22Rv1 (cell line): ENCODE data around the gene C22orf23.
A peak's percentile ranks its signal among the peaks of the same experiment; 100 is the strongest.

ENCODE experiments used
- H3K27ac ChIP-seq: fragments of 450-650 bp; 2 replicates; pipeline ENCODE4 v1.5.1; 2017
- ZFX ChIP-seq: fragments of 450-650 bp; IDR thresholded peaks from 2 replicates; pipeline ENCODE4 v1.6.1; 2017; ENCODE audit warnings: antibody characterized with exemption, borderline replicate concordance
- TF ChIP-seq, protein P1 (sequence below): fragments of 450-650 bp; IDR thresholded peaks from 2 replicates; pipeline ENCODE4 v1.5.1; 2017; ENCODE audit warnings: mild to moderate bottlenecking

C22orf23 gene

DNA sequence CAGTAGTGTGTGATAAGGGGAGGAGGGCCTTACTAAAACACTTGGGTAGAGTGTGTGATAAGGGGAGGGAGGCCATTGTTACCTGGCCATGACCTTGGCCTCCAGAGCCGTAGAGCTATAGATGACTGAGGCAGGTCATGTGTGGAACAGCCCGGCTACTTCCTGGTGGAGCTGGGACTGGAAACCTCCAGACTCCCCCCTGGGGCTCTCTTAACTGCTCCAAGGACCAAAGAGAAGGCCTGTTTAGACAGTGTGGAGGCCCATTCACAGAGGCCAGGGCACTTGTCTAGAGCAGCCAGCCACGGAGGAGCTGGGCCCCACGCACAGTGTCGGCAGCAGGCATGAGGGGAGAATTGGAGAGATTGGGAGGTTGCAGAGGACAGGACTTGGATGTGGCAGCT lies 59.8 kb downstream of the C22orf23 start:
- peak overlapping the region; percentile 25; the same call in 1 of the 2 replicates for H3K27ac ChIP-seq
- TF ChIP-seq, protein P1, sequence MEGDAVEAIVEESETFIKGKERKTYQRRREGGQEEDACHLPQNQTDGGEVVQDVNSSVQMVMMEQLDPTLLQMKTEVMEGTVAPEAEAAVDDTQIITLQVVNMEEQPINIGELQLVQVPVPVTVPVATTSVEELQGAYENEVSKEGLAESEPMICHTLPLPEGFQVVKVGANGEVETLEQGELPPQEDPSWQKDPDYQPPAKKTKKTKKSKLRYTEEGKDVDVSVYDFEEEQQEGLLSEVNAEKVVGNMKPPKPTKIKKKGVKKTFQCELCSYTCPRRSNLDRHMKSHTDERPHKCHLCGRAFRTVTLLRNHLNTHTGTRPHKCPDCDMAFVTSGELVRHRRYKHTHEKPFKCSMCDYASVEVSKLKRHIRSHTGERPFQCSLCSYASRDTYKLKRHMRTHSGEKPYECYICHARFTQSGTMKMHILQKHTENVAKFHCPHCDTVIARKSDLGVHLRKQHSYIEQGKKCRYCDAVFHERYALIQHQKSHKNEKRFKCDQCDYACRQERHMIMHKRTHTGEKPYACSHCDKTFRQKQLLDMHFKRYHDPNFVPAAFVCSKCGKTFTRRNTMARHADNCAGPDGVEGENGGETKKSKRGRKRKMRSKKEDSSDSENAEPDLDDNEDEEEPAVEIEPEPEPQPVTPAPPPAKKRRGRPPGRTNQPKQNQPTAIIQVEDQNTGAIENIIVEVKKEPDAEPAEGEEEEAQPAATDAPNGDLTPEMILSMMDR, result no peak
- no peak for TF ChIP-seq ZFX
